ENCODE results near the gene TXNIP.
A peak's percentile ranks its signal among the peaks of the same experiment; 100 is the strongest.

The TXNIP gene

DNA sequence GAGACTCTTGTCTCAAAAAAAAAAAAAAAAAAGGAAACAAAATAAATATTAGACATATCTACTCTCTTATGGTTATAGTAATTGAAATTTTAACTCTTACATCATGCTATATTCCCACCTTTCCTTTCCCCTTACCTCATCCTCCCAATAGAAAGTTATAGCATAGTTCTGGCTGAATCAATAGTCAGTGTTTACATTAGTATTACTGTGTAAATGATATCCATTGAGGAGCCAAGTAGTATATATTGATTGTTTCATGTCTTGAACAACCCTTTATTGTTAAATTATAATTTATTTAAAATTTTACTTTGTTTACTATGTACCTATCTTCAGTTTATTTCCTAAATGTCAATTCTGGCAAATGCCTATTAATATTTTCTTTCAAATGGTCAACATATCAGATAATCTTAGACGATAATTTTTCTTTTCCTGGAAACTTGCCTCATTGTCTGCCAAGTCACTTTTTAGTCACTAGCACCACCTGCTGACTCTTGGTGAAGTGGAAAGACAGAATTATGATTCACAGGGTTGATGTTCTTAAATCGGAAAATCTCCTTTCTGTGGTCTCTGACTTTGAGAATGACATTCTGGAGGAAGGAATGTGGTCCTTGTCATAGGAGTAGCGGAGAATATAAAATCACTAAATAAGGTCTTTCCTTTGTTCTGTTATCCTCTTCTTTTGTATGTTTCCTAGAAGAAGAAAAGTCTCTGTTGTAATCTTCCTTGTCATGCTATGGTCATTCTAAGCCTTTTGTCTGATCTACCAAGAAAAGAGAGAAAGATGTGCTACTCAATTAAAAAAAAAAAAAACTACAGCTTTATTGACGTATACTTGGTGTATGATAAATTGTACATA lies 16.6 kb upstream of the TXNIP start:
- DNase-seq (ENCODE audit: low read depth in 2 of 2, low spot score in 1 of 2): peak in 1 of 2 donors; percentile 20

DNA sequence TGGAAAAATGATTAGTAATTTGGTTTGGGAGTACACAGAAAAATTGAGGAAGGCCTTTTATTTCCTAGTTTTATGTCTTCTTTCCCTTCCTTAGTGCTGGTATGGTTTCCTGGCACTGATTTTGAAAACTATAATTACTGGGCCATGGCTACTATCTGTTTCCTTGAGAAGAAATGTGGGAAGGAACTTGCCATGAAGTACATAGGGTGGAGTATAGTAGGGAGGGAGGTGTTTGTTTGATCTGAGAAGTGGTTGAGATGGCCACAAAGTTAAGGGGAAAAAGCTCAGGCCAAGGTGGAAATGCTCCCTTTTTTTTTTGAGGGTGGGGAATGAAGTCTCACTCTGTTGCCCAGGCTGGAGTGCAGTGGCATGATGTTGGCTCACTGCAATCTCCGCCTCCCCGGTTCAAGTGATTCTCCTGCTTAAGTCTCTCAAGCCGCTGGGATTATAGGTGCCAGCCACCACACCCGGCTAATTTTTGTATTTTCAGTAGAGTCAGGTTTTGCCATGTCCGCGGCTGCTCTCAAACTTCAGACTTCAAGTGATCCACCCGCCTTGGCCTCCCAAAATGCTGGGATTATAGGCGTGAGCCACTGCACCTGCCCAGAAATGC lies 13.9 kb upstream of the TXNIP start:
- no peak for DNase-seq (ENCODE audit: low read depth in 2 of 2, low spot score in 1 of 2)

DNA sequence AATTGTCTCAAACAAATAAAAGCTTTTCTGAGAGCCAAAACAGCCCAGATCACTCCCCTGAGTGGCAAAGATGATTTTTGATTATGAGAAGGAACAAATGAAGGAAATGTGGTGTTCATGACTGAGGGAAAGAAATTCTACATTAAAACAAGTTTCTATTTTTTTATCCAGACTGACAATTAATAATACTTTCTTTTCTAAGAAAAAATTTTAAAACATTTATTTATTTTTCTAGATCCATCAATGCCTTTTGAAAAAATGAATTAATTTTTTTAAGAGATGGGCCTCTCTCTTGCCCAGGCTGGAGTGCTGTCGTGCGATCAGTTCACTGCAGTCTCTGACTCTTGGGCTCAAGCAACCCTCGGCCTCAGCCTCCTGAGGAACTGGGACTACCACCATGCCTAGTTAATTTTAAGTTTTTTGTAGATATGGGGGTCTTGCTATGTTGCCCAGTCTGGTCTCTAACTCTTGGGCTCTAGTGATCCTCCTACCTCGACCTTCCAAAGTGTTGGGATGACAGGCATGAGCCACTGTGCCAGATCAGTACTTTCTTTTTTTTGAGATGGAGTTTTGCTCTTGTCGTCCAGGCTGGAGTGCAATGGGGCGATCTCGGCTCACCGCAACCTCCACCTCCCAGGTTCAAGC lies 11.2 kb upstream of the TXNIP start:
- DNase-seq (ENCODE audit: low read depth in 2 of 2, low spot score in 1 of 2): no peak

DNA sequence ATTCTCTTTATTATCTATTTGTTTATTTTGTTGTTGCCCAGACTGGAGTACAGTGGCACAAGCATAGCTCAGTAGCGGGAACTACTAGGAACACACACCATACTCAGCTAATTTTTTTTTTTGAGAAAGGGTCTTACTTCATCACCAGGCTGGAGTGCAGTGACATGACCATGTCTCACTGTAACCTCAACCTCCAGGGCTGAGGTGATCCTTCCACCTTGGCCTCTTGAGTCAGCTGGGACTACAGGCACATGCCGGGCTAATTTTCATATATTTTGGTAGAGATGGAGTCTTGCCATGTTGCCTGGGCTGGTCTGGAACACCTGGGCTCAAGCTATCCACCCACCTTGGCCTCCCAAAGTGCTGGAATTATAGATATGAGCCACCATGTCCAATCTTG lies 5.3 kb upstream of the TXNIP start:
- DNase-seq (ENCODE audit: low read depth in 2 of 2, low spot score in 1 of 2): no peak

DNA sequence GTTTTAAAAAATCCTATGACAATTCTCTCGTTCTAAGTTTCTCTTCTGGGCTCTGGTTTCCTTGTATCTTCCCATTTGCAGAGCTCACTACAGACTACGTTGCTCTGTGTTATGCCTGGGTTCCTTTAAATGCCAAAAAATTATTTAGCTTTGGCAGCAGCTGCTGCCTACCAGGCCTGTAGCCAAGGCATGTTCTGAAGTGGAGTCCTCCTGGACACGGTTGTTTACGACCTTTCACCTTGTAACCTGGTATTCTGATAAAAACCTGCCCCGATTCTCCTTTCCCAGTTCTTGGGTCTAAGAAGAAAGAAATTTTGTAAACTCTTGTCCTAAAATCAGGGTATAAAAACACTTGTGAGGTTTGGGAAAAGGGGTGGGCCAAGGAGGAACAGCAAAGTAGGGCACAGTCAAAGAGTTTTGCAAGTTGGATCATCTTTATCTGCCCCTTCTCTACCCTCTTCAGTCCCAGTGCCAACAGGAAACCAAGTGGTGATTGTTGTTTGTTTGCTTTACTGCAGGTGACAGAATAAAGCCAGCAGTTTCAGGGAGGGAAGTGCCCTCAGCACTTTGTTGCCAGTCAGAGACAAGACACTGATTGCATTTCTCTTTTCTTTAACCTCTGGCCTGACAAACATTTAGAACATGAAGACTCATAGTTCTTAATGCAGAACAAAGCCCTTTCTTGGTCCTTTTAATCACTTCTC lies 3.1 kb upstream of the TXNIP start:
- DNase-seq (ENCODE audit: low read depth in 2 of 2, low spot score in 1 of 2): no peak

DNA sequence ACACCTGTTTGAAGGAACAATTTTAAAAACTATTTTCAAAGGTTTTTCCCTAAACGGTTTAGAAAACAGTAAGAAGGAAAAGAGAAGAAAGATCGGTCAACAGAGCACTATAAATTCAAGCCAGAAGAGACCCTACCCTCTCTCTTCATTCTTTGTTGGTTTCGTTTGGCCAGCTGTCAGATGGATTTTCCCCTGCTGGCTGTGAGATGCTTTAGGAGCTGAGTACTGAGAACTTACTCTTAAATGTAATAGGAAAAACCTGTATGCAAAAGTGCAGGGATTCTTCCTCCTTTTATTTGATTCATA lies 1.3 kb upstream of the TXNIP start:
- DNase-seq (ENCODE audit: low read depth in 2 of 2, low spot score in 1 of 2): no peak

DNA sequence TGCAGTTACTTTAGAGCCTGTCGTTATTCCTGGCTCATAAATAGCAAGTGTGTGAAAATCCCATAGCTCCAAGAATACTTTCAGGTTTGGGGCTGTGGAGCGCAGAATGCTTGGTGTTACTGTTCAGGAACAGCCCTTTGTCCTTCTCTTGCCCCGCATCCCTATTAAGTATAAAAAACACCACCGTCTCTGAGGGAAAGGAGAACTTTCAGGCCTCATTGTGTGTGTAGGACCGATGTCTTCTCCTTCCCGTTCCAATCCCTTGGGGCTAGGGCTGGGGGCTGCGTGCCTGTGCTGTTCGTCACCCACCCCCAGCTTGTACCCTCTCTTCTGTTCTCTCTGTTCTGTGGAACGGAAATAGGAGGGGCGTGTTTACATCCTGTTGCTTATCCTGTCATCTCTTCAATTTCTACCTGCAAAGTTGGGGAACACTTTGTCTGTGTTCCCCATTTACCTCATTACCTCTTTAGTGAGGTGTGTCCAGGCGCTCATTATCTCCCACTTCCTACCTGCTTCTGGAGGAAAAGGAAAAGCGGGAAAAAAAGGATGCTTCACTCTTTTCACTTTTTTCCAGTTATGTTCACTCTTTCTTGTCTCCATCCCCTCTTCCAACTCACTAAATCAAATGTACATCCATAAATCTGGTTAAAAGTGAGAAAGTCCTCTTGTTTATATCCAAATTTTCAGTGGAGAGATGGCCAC lies 788 bp upstream of the TXNIP start:
- DNase-seq (ENCODE audit: low read depth in 2 of 2, low spot score in 1 of 2): peak in 1 of 2 donors; percentile 35

DNA sequence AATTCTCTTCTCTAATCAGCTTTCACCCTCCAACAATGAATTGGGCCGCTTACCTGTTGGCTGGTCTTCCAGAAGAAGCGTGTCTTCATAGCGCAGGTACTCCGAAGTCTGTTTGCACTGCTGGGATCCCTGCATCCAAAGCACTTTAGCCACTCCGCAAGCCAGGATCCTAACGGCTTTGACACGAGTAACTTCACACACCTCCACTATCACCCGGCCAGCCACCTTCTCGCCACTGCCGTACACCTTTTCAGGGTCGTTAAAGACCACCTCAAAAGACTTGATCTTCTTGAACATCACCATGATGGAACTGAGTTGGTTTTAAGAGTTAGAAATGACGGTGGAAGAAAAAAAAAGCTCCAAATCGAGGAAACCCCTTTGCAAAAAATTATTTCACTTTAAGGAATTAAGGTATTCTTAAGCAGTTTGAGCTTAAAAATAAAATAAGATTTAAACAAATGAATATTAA lies 381 bp downstream of the TXNIP start:
- no peak for DNase-seq (ENCODE audit: low read depth in 2 of 2, low spot score in 1 of 2)

DNA sequence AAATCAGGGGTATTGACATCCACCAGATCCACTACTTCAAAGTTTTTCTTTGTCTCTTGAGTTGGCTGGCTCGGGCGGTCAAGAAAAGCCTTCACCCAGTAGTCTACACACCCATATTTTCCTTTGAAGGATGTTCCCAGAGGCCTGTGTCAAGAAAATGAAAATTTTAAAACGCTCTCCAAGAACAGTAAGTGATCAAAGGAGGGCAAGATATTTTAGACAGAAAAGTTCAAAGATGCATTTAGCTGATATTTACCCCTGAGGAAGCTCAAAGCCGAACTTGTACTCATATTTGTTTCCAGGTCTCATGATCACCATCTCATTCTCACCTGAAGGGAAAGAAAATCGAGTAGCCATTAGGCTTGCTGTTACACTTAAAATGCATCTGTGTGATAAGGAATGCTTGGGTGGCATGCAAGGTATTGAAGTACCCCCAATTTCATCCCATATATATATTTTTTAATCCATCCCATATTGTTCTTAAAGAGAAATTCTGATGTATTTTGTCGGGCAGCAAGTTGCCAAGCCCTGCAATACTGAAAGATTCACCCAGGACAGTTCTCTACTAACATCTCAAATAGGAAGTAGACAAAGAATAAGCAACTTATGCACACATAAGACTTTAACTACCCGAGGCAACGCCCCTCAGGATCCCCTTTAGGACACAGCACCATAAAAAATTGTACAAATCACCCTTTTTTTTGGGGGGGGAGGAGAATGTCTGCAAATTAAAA lies 1.1 kb downstream of the TXNIP start:
- no peak for DNase-seq (ENCODE audit: low read depth in 2 of 2, low spot score in 1 of 2)

DNA sequence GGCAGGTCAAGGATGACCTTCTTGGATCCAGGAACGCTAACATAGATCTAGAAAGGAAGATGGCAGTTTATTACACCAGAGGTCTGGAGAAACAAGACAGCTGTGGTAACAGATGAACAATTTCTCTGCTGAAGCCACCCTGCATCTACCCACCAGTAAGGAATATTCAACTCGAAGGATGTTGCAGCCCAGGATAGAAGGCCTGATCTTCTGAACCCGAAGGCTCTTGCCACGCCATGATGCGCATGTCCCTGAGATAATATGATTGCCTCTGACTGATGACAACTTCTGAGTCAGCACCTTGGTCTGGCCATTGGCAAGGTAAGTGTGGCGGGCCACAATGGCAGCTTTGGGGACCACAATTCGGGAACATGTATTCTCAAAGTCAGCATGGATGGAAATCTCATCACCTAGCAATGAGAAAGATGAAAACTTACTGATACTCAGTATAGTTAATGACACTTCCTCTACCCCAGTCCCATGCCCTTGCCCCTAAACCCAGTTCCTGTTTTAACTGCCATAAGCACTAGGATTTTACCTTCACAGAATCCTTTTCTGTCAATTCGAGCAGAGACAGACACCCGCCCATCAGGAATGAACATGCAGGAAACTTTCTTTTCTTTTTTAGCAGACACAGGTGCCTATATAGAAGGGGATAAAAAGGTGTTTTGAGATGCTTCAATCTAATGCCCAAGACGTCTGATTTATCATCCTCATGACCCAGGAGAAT lies 1.8 kb downstream of the TXNIP start:
- no peak for DNase-seq (ENCODE audit: low read depth in 2 of 2, low spot score in 1 of 2)

DNA sequence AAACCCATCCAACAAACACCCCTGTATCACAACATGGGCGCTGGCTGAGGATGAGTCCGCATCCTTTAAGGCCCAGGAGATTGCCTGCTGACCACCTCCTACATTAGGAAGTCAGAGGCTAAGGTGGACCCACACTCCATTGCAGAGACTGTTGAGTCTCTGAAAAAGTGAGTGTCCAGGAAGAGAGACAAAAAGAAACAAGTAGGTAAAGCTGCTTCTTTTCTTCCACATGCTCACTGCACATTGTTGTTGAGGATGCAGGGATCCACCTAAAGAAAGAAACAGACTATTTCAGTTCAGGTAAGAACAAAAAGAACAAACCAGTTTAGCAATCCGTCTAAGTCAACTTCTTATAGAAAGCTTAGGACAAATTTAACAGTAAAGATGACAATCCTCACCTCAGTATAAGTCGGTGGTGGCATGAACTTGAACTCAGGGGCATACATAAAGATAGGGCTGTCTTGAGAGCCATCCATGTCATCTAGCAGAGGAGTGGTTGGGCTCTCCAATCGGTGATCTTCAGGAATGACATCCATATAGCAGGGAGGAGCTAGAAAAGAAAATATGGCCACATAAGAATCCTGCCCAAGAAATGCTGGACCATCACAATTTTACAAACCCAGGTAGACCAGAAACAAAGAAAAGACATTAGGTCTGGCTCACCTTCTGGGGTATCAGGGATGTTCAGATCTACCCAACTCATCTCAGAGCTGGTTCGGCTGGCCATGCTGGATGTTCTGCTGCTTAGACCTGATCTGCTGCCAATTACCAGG lies 2.6 kb downstream of the TXNIP start:
- DNase-seq (ENCODE audit: low read depth in 2 of 2, low spot score in 1 of 2): no peak

DNA sequence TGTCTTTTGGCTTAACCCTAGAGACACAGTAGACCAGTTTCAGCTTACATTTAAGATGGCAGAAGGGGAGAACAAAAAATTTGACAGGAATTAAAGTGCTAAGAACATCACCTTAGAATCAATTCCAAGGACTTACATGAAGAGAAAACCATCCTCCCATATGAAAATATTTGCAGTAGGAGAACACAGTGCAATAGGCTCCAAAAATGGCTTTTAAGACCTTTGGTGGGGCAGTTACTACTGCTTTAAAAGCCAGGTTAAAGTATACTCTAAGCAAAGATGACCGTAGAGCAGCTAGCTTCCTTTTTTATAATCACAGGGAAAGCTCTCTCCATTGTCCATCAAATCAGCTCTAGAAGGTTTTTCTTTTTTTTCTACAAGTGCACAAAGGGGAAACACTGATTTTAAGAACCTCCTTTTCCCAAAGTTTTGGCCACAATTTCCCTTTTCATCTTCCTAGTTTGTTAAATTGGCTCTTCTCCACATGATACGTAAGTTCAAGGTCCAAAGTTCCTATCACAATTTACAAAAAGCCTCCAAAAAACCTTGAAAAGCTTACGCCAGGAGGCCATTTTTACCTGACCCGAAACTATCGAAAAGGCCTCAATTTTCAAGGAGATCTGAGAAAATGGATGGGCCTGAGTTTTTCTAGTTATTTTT lies 3.3 kb downstream of the TXNIP start:
- DNase-seq (ENCODE audit: low read depth in 2 of 2, low spot score in 1 of 2): no peak

DNA sequence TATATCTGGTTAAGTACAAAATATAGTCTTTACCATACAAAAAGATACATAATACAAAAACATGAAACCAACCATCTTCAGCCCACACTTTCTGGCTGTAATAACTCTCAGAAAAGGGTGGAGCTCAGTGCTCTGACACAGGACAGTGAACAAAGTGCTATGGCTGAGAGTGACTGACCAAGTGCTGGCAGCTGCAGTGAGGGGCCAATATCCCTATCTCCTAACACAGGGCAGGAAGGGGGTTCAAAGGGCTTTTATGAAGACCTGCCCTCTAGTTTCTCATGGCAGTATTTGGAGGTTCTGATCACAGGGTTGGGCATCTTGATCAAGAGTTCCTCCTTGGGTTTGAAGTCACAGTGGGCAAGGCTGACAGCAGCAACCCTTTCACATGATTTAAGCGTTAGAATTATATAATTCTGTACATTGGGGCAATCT lies 3.9 kb downstream of the TXNIP start:
- no peak for DNase-seq (ENCODE audit: low read depth in 2 of 2, low spot score in 1 of 2)

DNA sequence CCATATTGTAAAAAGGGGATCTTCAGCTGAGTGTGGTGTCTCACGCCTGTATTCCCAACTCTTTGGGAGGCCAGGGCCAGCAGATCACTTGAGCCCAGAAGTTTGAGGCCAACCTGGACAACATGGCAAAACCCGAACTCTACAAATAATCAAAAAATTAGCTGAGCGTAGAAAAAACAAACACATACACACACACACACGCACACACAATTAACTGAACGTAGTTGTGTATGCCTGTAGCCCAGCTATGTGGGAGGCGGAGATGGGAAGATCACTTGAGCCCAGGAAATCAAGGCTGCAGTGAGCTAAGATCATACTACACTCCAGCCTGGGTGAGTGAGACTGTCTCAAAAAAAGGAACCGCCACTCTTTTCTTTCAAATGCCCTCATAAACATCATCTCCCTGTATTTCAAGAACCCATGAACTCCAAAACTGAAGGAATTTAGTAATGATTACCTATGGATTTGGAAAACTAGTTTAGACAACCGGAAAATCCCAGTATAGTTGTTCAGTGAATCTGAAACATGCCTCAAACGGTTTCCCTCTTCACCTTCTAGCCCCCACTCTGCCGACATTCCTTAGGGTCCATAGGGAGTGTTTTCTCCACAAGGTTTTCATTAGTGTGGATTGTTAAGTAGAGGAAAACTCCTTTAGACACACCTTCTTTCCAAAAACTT lies 4.5 kb downstream of the TXNIP start:
- DNase-seq (ENCODE audit: low read depth in 2 of 2, low spot score in 1 of 2): no peak

DNA sequence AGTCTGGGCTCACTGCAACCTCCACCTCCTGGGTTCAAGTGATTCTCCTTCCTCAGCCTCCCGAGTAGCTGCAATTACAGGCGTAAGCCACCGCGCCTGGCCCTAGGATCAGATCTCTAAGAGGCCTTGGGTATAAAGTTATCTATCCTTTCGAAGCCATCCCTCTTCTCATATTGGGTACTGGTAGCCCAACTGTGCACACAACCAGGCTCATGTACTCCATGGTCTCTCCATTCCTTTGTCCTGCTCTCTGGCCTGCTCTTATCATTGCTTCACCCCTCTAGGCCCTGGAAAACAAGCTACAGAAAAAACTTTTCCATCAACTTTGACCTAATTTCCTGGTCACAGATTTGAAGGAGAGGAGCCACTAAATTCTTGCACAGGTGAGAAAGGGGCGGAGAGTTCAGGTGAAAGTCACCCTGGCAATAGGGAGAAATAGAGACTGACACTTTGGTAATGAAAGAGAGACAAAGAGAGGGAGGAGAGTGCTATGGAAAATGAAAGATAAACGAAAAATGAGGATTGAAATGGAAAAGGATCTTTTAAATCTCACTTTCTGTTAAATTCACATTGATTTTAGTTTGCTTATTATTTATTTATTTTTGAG lies 6.0 kb downstream of the TXNIP start:
- DNase-seq (ENCODE audit: low read depth in 2 of 2, low spot score in 1 of 2): no peak

DNA sequence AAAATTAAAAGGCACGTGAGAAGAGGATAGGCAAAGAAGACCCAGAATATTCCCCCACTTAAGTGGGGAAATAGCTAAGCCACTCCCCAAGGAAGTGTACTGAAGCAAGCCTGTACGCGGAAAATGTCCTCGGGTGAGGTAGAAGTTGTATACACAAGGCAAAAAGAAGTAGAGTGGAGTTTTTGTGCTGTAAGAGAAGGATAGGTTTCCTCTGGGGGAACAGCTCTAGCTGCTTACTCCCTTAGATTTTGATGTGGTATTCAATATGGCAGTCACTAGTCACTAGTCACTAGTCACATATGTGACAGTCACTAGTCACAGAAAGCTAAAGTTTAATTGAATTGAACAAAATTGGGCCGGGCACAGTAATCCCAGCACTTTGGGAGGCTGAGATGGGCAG lies 7.6 kb downstream of the TXNIP start:
- no peak for DNase-seq (ENCODE audit: low read depth in 2 of 2, low spot score in 1 of 2)

DNA sequence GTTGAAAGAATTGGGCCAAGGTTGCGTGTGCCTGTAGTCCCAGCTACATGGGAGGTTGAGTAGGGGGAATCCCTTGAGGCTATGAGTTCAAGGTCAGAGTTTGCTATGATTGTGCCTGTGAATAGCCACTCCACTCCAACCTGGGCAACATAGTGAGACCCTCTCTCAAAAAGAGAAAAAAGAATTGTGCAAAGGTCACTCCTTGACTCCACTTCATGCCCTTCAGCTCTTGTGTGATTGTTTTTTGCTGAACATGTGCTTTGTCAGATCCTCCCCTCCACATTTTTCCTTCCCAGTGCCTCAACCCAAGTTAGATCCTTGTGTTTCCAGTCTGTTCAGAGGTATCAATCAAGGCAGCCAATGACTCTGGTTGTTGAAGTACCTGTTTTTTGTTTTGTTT lies 8.5 kb downstream of the TXNIP start:
- DNase-seq (ENCODE audit: low read depth in 2 of 2, low spot score in 1 of 2): no peak

DNA sequence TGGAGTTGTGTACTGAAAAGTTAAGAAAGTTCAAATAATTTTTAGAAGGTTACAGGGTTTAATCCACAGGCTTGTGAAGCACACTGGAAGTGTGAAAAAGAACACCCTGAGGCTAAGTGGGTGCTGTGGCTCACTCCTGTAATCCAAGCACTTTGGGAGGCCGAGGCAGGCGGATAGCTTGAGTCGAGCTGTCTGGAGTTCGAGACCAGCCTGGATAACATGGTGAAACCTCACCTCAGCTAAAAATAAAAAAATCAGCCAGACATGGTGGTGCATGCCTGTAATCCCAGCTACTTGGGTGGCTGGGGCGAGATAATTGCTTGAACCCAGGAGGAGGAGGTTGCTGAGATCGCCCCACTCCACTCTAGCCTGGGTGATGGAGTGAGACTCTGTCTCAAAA lies 9.8 kb downstream of the TXNIP start:
- DNase-seq (ENCODE audit: low read depth in 2 of 2, low spot score in 1 of 2): no peak
